Measurements from ENCODE around the gene PAX8.

PAX8 gene

DNA sequence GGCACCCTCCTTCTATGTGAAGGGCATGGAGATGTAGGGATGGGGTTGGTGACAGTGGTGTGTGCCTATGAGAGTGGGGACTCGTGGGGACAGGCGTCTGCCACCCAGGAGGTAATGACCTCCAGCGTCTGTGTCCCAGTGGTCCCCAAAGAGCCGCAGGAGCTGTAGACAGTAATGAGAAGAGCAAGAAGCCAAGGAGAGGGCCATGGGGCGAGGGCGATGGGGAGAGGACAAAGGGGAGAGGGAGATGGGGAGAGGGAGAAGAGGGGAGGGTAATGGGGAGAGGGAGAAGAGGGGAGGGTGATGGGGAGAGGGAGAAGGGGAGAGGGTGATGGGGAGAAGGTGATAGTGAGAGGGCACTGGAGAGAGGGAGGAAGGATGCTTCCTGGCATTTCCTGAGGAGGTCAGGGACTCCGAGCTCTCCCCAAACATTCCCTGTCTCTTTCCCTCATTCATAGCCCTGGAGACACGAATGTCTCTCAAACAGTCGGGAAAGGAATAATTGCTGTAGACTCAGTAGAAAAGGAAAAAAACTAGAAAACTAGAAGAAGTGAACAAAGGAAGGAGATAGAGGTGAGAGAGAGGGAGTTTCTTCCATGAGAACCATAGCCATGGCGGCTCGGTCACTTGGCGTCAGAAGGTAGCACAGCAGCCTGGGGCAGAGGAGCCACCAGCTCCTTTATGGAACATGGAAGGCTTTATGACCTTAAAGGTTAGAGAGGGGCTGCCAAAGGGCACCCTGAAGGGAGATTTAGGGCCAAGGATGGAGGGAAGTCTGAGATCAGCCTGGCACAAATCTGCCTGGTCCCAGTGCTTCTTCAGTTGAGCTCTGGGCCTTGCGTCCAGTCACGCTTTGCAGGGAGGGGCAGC lies 65.4 kb downstream of the PAX8 start:
- TF ChIP-seq ZFX (IDR thresholded peaks at IDR 0.05; ENCODE audit: borderline replicate concordance) (no peak), CTCF (IDR thresholded peaks at IDR 0.05) (no peak)
- no peak overlapping the region for H3K27ac ChIP-seq

DNA sequence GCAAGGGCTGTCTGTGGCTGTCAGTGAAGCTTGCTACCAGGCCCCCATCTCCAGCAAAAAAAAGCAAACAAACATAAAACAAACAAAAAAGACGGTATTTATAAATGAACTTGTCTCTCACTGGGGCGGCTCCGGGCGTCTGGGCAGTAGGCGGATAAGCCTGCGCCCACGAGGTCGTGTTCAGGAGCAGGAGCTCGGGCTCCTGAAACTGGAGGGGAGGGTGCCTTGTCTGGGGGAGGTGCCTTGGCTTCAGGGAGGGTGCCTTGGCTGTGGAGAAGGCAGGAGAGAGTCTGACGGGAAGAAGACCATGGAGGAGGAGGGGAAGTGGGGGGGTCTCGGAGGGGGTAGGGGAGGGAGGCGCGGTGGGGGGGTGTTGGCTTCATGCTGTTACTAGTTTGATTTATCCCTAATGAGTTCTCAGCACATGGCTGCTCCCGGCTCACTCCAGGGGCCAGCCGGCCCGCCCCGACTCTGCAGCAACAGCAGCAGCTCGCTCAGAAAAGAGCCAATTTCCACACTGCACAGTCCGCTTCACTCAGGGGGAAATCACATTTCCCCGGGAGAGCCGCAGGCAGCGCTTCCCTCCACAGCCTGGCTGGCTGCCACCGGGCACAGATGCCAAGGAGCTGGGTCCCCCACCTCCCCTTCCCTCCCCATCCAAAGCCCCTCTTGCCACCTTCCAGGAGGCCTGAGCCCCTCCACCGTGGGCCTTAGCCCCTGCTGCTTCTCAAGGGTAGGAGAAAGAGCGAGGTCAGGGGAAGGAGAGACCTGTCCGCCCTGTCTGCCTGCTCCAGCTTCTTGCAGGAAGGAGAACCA lies 66.3 kb downstream of the PAX8 start:
- peak overlapping the region; percentile 37; the same call in 1 of the 2 replicates for H3K27ac ChIP-seq

DNA sequence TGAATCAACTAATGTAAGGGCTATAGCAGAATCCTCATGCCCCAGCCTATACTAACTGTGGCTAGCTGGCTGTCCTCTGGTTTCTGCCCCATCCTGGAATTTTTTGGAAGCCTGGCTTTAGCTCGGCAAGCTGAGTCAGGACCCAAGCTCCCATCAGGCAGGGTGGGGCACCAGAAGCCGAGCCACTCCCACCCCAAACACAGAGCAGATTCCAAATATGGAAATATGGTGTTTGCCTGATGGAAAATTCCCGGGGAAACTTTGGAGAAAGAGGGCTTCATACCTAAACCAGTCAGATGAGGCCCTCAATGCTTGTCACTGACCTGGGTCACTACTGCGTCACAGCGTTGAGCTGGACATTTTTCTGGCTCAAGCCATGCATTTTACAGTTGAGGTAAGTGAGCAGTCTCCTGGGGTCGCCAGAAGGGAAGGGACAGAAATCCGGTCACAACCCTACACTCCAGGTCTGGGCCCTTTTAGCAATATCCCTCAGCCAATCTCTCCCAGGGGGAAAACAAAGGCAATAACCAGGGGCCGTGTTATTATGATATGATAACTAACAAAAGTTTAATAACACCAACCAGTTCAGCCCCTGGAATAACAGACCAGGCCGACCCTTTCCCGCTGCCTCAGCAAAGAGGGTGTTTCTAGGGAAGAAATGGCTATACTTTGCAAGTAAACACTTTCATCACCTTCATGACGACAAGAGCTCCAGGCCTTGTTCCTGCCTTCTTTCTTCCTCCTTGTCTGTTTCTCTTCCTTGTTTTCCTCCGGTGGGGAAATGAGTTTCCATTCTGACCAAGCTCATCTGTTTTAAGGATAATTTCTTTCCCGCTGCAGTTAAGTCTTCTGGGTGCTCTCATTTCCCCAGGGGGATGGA lies 67.3 kb downstream of the PAX8 start:
- peak overlapping the region; percentile 37 for H3K27ac ChIP-seq
- no peak for TF ChIP-seq CTCF (IDR thresholded peaks at IDR 0.05)
- no peak for TF ChIP-seq ZFX (IDR thresholded peaks at IDR 0.05; ENCODE audit: borderline replicate concordance)

More for the DNA sequence above, 66.3 kb downstream of the PAX8 start:
- no peak for TF ChIP-seq CTCF (IDR thresholded peaks at IDR 0.05)
- TF ChIP-seq ZFX (IDR thresholded peaks at IDR 0.05; ENCODE audit: borderline replicate concordance) = no peak

GRCh38 chr2:113209646-113210171 lies 69.0 kb downstream of the PAX8 start:
- TF ChIP-seq CTCF (IDR thresholded peaks at IDR 0.05) (no peak), ZFX (IDR thresholded peaks at IDR 0.05; ENCODE audit: borderline replicate concordance) (no peak)
- H3K27ac ChIP-seq = peak overlapping the region; percentile 57

DNA sequence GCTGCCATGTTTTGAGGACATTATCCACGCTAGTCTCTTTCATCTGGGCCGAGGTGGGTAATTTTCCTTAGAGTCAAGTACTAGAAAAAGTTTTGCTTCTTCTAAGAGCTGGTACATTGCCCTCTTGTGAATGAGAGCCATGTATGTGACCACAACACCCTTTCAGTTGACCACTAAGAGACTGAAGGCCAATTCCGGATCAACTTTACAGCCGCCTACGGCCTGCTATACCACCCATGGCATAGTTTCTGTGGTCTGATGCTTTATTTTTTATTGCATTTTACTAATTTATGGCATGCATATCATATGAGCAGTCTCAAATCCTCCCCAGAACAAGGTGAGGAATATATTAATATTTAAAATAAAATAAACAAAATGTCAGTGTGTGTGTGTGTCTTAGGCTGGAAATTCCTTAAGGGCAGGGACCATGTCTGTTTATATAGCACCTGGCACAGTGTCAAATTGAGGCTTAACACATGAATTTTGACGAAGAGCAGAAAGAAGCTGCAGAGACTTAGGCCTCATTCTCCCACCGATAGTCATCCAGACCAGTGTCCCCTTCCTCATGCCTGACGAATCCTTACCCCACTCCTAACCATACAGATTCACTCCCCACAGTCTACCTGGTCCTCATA lies 69.6 kb downstream of the PAX8 start:
- TF ChIP-seq ZFX (IDR thresholded peaks at IDR 0.05; ENCODE audit: borderline replicate concordance) (no peak), CTCF (IDR thresholded peaks at IDR 0.05) (no peak)
- H3K27ac ChIP-seq = peak overlapping the region; percentile 57

DNA sequence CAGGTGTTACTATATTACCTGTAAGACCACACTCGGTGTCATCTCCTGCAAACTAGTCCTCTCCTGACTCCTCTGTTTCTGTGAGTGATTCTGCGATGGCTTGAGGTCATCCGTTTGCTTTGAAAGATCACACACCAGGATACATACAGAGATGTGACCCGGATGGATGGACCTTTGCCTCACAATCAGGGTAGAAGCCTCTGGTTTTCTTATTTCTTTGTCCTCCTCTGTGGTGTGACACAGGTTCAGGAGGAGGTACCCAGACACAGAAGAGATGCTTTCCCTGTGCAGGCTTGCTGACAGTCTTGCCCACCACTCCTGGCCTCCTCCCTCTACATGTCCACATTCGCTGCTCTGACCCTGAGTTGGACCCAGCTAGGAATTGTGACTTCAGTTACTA lies 70.3 kb downstream of the PAX8 start:
- no peak for TF ChIP-seq CTCF (IDR thresholded peaks at IDR 0.05)
- TF ChIP-seq ZFX (IDR thresholded peaks at IDR 0.05; ENCODE audit: borderline replicate concordance) = no peak

More for the DNA sequence above, 70.3 kb downstream of the PAX8 start:
- peak overlapping the region; percentile 57 for H3K27ac ChIP-seq

Data from 22Rv1 (cell line).